Thymus (tissue), 11 donors: ENCODE results near the gene TUBGCP6. TPM values are rescaled to one million over a fixed set of nuclear protein-coding genes. Genes with fewer than 3 reads are reported as not detected.

Experiments
- DNase-seq, 9 donors: peaks; one replicate each; pipeline ENCODE4 v3.0.0-alpha.2; 2013; ENCODE audit warnings: low spot score in 9 of 9, low read depth in 6 of 9, missing footprints in 1 of 9
- H3K27ac ChIP-seq, 2 donors: one replicate each; pipeline ENCODE4 v1.5.1; 2013; ENCODE audit warnings: control low read depth in 1 of 2, low read depth in 1 of 2, low read length in 1 of 2, mild to moderate bottlenecking in 1 of 2, moderate library complexity in 1 of 2
- H3K27me3 ChIP-seq, 2 donors: one replicate each; pipeline ENCODE4 v1.5.1; 2013; ENCODE audit warnings: low read length in 1 of 2; ENCODE audit not compliant: control insufficient read depth in 2 of 2, insufficient read depth in 1 of 2
- H3K36me3 ChIP-seq, 2 donors: one replicate each; pipeline ENCODE4 v1.5.1; 2013; ENCODE audit warnings: low read length in 1 of 2, mild to moderate bottlenecking in 1 of 2, moderate library complexity in 1 of 2; ENCODE audit not compliant: control insufficient read depth in 2 of 2, insufficient read depth in 2 of 2
- H3K4me1 ChIP-seq, 2 donors: one replicate each; pipeline ENCODE4 v1.5.1; 2013; ENCODE audit warnings: low read length in 2 of 2; ENCODE audit not compliant: control insufficient read depth in 2 of 2, insufficient read depth in 2 of 2
- H3K4me3 ChIP-seq, 2 donors: one replicate each; pipeline ENCODE4 v1.5.1; 2013; ENCODE audit warnings: low read length in 2 of 2, control low read depth in 1 of 2, mild to moderate bottlenecking in 1 of 2
- H3K9me3 ChIP-seq, 2 donors: one replicate each; pipeline ENCODE4 v1.5.1; 2013; ENCODE audit warnings: low read length in 1 of 2, mild to moderate bottlenecking in 1 of 2; ENCODE audit not compliant: control insufficient read depth in 2 of 2, insufficient read depth in 1 of 2
- WGBS: extraction: QIAGEN DNeasy Blood & Tissue Kit; methylation state at CpG from one replicate; pipeline ENCODE4 v1.1.7; 2013; 5-methylcytosine and 5-hydroxymethylcytosine counted together
- polyA plus RNA-seq: library from polyadenylated mRNA; stranded (reverse); fragments of 200-250 nt; gene quantifications from one replicate; pipeline ENCODE4 v1.2.3, GENCODE V29; 2013
- total RNA-seq: library from RNA; stranded (reverse); fragments of 120-200 nt; gene quantifications from one replicate; pipeline ENCODE4 v1.2.4, GENCODE V29; 2013
- donor health status: healthy.

Gene TUBGCP6
- total and polyA plus RNA-seq, 2 donors, result 29.2 to 96.6 TPM

GRCh38 chr22:50286701-50287318 lies 42.0 kb upstream of the TUBGCP6 start:
- Histone ChIP-seq H3K27ac (no peak overlapping the region), H3K36me3 (no peaks in the 10 kb centered on the region), H3K27me3 (peaks cover 0 to 5% of the 10 kb centered on the region in 2 donors), H3K9me3 (no peaks in the 10 kb centered on the region), H3K4me3 (no peak overlapping the region), H3K4me1 (peaks cover 0 to 3% of the 10 kb centered on the region in 2 donors)
- WGBS, result 97% methylated on average over 40 of the region's 40 CpGs
- no peak for DNase-seq

GRCh38 chr22:50286275-50286674 lies 41.5 kb upstream of the TUBGCP6 start:
- Histone ChIP-seq H3K4me1 (no peaks in the 10 kb centered on the region), H3K9me3 (no peaks in the 10 kb centered on the region), H3K36me3 (no peaks in the 10 kb centered on the region), H3K27ac (no peak overlapping the region), H3K27me3 (no peaks in the 10 kb centered on the region), H3K4me3 (no peak overlapping the region)
- DNase-seq, result no peak
- whole genome bisulfite sequencing, result 95% methylated on average over 21 of the region's 21 CpGs

- DNase-seq, result no peak
- no peaks in the 10 kb centered on the region for H3K9me3 ChIP-seq
- no peak overlapping the region for H3K4me3 ChIP-seq
- no peaks in the 10 kb centered on the region for H3K27me3 ChIP-seq
- no peaks in the 10 kb centered on the region for H3K4me1 ChIP-seq
- WGBS, result 98% methylated on average over 29 of the region's 34 CpGs
- no peak overlapping the region for H3K27ac ChIP-seq
- H3K36me3 ChIP-seq, result no peaks in the 10 kb centered on the region
These were observed 40.9 kb upstream of the TUBGCP6 start for GRCh38 chr22:50285568-50286229.

GRCh38 chr22:50284479-50284878 lies 39.7 kb upstream of the TUBGCP6 start:
- Histone ChIP-seq H3K4me3 (no peak overlapping the region), H3K4me1 (no peaks in the 10 kb centered on the region), H3K36me3 (no peaks in the 10 kb centered on the region), H3K27ac (no peak overlapping the region), H3K9me3 (no peaks in the 10 kb centered on the region), H3K27me3 (no peaks in the 10 kb centered on the region)
- WGBS, result 94% methylated on average over 13 of the region's 13 CpGs
- DNase-seq, result no peak

GRCh38 chr22:50283821-50284220 lies 39.0 kb upstream of the TUBGCP6 start:
- Histone ChIP-seq H3K9me3 (no peaks in the 10 kb centered on the region), H3K27me3 (no peaks in the 10 kb centered on the region), H3K4me3 (no peak overlapping the region), H3K27ac (no peak overlapping the region), H3K36me3 (no peaks in the 10 kb centered on the region), H3K4me1 (no peaks in the 10 kb centered on the region)
- 97% methylated on average over 30 of the region's 30 CpGs for WGBS
- DNase-seq, result no peak

- WGBS, result 90% methylated on average over 45 of the region's 45 CpGs
- H3K27me3 ChIP-seq, result no peaks in the 10 kb centered on the region
- no peak for DNase-seq
These were observed 37.7 kb upstream of the TUBGCP6 start for GRCh38 chr22:50282361-50283155.

GRCh38 chr22:50281957-50282356 lies 37.1 kb upstream of the TUBGCP6 start:
- DNase-seq, result no peak
- no peaks in the 10 kb centered on the region for H3K9me3 ChIP-seq
- 94% methylated on average over 25 of the region's 25 CpGs for WGBS
- no peaks in the 10 kb centered on the region for H3K4me1 ChIP-seq
- H3K27me3 ChIP-seq, result no peaks in the 10 kb centered on the region
- no peak overlapping the region for H3K4me3 ChIP-seq
- H3K27ac ChIP-seq, result peak overlapping the region in 1 of 2 donors; percentile 9
- H3K36me3 ChIP-seq, result no peaks in the 10 kb centered on the region

More at GRCh38 chr22:50282361-50283155, 37.7 kb upstream of the TUBGCP6 start:
- Histone ChIP-seq H3K36me3 (no peaks in the 10 kb centered on the region), H3K4me1 (no peaks in the 10 kb centered on the region), H3K27ac (no peak overlapping the region), H3K4me3 (no peak overlapping the region), H3K9me3 (no peaks in the 10 kb centered on the region)

- Histone ChIP-seq H3K9me3 (peaks cover 0 to 2% of the 10 kb centered on the region in 2 donors), H3K36me3 (no peaks in the 10 kb centered on the region), H3K4me1 (no peaks in the 10 kb centered on the region), H3K4me3 (no peak overlapping the region), H3K27ac (no peak overlapping the region), H3K27me3 (no peaks in the 10 kb centered on the region)
- no peak for DNase-seq
- WGBS, result 95% methylated on average over 36 of the region's 36 CpGs
These were observed 36.5 kb upstream of the TUBGCP6 start for GRCh38 chr22:50281384-50281760.

- H3K4me1 ChIP-seq, result no peaks in the 10 kb centered on the region
- no peak overlapping the region for H3K27ac ChIP-seq
- H3K36me3 ChIP-seq, result no peaks in the 10 kb centered on the region
- H3K4me3 ChIP-seq, result no peak overlapping the region
- peaks cover under 1 to 8% of the 10 kb centered on the region in 2 donors for H3K9me3 ChIP-seq
- no peaks in the 10 kb centered on the region for H3K27me3 ChIP-seq
- 97% methylated on average over 47 of the region's 47 CpGs for WGBS
- DNase-seq, result no peak
These were observed 36.0 kb upstream of the TUBGCP6 start for GRCh38 chr22:50280708-50281383.
